Activated T-cell treated with anti-CD3 and anti-CD28 coated beads for 48 hours (primary cell): ENCODE measurements around the gene BIRC2.

Source experiments
- DNase-seq: peaks from one replicate; pipeline ENCODE4 v3.0.0-alpha.2; 2020; ENCODE audit warnings: low read depth

BIRC2 gene

DNA sequence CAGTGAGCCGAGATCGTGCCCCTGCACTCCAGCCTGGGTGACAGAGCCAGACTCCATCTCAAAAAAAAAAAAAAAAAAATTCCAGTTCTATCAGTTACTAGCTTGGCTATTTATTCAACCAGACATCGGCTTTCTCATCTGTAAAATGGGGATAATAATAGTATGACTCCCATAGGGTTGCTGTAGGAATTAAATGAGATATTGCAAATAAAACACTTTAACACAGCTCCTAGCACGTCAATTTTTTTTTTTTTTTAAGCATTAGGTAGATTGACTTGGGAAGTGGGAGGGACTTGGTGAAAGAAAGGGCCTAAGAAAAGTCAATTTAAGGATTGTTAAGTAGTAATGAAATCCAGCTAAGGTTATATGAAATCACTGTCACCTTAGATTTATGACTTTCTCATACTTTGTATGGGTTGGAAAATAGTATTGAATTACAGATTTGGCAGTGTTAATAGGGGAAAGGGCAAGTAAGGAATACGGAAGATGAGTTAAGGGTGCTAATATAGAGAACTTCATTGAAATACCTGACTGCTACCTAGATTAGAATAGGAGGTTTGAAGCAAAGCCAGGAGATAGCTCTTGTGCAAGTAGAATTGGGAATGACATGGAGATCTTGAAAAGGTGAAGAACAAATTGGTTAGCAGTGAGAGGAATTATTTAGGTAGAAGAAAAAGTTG, 28.8 kb downstream of the BIRC2 start:
- DNase-seq: no peak

- no peak for DNase-seq
Measured at GRCh38 chr11:102377891-102378290, 30.9 kb downstream of the BIRC2 start.

GRCh38 chr11:102378818-102379217, 31.8 kb downstream of the BIRC2 start:
- DNase-seq: no peak

DNA sequence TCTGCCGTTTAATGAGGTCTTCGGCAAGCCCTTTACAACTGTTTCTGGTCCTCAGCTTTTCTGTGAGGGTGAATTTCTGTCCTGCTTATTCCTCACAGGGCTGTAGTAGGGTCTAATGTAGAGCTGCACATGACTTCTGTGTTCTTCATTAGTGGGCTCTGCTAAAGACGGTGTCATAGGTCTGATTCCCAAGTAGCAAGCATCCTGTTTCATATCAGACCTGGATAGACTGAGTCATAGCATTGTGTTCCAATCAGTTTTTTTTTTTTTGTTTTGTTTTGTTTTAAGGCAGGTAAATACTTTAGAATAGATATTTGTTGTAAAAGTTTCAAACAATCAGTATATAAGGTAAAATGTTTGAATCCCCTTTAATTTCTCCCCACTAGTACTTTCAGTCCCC, 35.4 kb downstream of the BIRC2 start:
- no peak for DNase-seq

DNA sequence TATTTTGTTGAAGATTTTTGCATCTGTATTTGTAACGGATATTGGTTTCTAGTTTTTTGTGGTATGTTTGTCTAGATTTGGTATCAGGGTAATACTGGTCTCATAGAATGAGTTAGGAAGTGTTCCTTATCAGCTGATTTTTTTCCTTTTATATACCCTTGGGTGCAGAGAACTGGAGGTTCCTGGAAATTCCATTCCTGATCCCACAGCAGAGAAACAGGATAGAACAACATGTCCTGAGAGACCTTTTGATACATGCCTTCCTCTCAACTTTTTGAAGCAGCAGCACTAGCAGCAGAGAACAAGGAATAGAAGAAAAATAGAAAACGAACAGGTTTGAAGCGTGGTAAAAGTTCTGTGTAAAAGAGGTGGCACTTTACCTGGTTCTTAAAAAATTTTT, 36.8 kb downstream of the BIRC2 start:
- no peak for DNase-seq

DNA sequence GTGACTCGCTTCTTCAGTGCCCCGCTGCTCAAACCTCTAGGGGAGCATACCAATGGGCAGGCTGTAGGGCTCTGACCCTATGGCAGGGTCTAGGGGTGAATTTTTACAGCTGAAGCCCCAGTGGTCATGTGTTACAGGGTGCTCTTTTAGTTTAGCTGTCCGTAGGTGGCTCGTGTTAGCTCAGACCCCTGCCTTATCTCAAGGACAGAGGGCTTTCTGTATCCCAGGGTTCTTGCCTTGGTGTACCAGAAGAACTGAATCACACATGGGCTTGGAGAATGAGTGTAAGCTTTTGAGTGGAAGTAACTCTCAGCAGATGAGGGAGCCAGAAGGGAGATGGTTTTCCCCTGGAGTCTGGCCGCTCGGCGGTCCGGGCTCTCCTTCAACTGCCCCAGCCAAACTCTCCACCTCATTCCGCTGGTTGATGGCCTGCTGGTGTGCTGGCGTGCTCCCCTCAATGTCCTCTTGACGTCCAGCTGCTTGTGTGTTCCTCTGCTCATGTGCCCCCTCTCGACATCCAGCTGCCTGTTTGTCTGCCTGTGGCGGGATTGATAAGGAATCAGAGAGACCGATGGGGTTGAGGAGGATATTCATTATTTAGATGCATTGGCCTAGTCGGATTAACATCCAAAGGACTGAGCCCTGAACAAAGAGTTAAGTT, 37.5 kb downstream of the BIRC2 start:
- no peak for DNase-seq

DNA sequence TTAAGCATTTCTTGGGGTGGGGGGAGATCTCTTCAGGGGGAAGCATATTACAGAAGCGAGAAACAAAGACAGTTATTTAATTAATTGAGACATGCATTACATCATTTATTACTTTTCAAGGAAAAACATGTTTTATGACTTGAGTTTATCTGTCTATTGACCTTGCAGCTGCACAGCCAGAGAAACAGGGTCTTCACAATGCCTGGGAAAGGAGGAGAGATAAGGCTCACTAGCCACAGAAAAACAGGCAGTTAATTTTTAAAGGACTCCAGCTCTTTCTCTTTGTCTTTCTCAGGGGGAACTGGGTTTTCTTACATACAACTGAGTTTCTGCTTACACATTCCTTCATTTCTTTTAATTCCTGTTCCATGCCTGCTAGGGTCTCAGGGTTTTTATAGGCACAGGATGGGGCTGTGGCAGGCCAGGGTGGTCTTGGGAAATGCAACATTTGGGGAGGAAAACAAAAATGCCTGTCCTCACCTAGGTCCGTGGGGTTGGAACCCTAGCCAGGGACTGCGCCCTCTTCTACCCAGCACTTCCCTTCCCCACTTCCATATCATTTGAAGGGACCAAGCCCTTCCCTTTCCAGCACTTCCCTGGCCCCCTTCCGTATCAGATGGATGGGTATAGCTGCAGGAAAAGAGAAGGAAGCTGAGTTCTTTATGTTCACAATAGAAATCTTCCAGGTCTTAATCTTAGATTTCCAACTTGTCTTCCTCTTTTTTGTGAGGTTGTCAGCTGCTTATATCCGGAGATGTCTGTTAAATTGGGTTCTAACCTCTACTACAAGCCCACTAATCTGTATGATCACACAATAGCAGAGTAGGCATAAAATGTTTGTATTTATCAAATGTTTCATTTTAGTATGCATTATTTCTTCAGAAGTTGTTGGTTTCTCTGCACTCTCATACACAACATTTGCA, 38.3 kb downstream of the BIRC2 start:
- no peak for DNase-seq

DNA sequence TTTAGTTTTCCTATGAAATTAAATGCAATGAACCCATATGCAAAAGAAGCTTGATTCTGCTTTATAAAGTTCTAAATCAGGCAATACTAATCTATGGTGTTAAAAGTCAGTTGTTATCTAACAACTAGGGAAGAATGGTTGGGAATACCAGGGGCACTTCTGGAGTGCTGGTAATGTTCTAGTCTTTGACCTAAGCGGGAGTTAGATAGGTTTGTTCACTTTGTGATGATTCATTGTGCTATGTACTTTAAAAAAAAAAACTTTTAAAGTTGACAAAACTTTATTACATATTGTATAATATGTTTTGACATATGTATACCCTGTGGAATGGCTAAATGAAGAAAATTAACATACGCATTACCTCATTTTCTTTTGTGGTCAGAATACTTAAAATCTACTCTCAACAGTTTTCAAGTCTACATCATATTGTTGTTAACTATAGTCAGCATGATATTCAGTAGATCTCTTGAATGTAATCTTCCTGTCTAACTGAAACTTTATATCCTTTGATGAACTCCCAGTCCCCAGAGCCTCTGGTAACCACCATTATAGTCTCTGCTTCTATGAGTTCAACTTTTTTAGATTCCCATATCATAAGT, 39.2 kb downstream of the BIRC2 start:
- DNase-seq: no peak

- no peak for DNase-seq
Measured at GRCh38 chr11:102387043-102387781, 40.2 kb downstream of the BIRC2 start.

GRCh38 chr11:102389253-102389652, 42.2 kb downstream of the BIRC2 start:
- DNase-seq: no peak

- DNase-seq: peak; percentile 40
Measured at GRCh38 chr11:102390667-102391465, 43.9 kb downstream of the BIRC2 start.

DNA sequence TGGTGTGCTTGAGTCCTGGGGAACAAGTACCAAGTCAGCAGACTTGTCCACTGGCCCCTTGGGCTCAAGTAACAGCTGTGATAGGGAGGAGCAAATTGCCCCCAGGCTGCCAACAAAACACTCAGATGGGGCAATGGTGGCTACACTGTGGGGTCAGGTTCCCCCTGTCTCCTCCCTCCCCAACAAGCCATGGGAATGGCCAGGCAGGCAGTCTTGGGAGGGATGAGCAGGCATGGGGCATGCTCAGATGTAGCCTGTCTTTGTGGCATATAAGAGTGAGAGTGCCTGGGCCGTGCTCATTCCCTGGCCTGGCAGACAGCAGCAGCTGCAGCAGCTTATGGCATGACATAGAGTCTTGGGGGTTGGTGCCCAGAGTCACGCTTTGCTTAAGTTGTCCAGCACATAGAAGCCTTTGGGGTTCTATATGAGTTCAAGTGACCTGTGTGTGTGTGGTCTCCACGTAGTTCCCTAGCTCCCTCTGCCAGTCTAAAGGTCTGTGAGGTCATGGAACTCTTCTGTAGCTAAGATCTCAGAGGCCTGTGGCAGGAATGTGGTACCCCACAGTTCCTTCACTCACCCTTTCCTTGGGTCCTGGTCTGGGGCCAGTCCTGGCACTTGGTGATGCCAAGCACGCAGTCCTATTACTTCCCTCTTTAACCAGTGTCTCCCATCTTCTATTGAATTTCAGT, 44.7 kb downstream of the BIRC2 start:
- no peak for DNase-seq

DNA sequence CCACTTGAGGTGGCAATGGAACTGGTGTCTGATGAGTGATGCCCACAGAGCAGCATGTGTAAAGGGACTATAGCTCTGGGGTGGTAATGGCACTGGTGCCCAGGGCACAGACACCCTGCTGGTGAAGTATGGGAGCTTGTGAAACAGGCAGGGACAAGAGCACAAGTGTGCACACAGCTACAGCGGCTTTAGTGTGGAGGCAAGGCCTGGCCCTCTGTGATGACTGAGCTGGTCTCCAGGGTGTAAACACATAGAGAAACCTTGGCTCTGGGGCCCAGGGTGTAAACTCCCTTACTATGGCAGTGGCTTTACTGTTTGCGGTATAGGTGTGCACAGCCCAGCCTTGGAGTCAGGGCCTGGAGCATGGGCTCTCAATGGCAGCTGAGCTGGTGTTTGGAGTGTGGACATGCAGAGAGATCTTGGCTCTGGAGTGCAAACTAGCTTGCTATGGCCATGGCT, 46.3 kb downstream of the BIRC2 start:
- no peak for DNase-seq

DNA sequence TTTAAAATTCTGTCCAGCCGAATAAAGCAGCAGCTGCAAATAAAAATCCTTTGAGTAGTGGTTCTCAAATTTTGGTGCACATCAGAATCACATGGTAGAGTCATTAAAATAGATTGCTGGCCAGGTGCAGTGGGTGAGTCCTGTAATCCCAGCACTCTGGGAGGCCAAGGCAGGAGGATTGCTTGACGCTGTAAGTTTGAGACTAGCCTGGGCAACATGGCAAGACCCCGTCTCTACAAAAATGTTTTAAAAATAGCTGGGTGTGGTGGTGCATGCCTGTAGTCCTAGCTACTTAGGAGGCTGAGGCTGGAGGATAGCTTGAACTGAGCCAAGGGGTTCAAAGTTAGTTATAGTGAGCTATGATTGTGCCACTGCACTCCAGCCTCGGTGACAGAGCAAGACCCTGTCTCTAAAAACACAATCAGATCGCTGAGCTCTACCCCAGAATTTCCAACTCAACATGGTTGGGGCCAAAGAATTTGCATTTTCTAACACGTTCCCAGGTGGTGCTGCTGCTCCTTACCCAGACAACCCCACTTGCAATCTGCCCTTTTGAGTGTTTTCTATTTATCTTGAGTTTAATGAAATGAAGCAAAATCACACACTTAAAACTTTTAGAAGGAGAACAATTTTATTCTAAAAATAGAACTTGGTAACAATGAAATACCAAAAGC, 48.8 kb downstream of the BIRC2 start:
- no peak for DNase-seq

DNA sequence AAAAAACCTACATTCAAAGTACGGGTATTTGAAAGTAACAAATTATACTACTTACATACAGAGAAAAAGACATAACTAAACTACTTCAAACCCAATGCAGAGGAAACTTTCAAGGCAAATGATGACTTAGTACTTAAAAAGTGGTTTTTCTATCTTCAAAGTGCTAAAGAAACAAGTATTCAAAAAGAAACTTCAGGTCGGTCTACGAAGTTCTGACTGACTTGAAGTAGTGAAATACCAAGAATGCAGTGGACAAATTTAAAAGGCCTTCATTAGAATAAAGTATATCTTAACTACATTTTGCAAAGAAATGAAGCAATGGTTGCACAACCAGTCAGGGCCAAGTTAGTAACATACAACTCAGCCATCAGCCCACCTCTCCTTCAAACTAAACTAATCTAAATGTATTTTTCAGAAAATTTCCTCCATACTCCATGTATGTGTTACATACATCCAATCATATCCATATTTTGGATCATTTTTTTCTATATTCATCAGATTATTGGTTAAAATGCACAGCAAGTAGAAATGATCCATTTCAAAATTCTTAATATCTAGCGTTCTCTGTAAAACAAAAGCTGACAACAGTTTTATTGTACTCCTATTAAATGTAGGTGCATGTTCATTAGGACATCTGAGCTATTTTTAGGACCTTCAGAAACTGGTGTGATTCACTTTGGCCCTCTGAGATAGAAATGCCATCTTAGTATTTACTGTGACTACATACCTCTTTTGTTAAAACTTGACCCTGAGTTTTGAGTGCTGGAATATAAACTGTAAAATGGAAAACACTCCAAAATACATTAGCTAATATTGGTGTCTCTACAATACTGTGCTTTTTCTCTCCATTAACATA, 49.9 kb downstream of the BIRC2 start:
- no peak for DNase-seq

DNA sequence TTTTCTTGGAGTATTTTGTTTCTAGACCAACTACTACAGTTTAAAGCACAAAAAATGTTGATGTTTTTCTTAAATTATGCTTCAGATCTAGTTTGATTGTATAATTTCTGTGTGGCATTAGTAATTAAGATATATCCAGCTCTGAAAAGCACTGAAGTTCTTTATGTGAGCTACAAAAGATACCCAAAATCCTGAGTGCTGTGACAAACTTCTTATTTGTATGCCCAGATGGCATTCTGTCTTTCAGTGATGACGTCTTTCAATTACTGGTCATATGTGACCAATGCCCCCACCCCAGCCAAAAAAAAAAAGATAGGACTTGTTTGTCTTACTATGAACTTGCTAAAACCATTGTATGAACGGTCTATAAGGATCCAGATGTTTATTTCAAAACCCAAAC, 51.3 kb downstream of the BIRC2 start:
- no peak for DNase-seq

DNA sequence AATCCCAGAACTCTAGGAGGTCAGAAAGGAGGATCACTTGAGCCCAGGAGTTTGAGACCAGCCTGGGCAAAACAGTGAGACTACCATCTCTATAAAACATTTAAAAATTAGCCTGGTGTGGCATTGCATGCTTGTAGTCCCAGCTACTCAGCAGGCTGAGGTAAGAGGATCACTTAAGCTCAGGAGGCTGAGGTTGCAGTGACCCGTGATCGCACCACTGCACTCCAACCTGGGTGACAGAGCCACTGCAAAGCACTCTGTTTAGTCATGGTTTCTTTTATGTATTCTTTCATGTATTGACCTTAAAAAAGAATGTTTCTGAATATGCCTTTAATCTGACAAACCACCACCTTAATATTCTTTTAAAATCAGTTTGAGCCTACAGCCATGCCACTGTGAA, 52.2 kb downstream of the BIRC2 start:
- DNase-seq: no peak

DNA sequence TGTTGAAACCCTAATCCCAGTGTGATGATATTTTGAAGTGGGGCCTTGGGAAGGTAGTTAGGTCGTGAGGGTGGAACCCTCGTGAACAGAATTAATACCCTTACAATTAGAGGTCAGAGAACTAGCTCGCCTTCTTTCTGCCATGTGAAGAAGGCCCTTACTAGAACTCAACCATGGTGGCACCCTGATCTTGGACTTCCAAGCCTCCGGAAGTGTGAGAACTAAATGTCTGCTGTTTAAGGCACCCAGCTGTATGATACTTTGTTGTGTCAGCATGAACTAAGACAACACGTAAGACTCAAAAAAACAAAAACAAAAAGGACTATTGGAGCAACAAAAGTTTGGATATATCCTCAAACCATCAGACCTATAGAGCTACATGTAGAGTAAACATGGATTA, 53.6 kb downstream of the BIRC2 start:
- no peak for DNase-seq

DNA sequence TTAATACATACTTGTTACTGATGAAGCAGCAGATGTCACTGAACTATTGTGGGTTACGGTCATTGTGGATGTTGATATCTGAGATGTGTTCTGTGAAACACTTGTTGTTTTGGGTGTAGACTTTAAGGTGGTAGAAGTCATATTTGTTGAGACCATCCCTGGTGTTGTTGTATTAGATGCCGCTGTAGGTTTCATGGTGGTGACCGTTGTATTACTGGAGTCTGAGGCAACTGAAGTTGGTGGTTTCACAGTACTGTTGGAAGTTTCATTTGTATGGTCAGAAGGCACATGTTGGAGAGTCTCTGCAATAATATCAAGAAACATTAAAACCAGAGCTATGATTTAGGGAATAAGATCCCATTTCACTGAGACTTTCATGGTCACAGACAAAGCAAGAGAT, 54.9 kb downstream of the BIRC2 start:
- DNase-seq: no peak
